GM10266 (cell line): ENCODE measurements around the gene L3MBTL1.

ENCODE experiments used
- DNase-seq: peaks from one replicate; pipeline ENCODE4 v3.0.0; 2012; ENCODE audit errors: extremely low spot score
- TF ChIP-seq, protein P1 (sequence below): IDR thresholded peaks from 2 replicates; pipeline ENCODE4 v1.5.1; 2012; ENCODE audit warnings: mild to moderate bottlenecking, low read depth; ENCODE audit not compliant: control insufficient read depth, insufficient read depth; ENCODE audit errors: missing control alignments

L3MBTL1 gene

GRCh38 chr20:43569282-43569681 is 61.8 kb downstream of the L3MBTL1 start:
- no peak for DNase-seq
- TF ChIP-seq, protein P1, sequence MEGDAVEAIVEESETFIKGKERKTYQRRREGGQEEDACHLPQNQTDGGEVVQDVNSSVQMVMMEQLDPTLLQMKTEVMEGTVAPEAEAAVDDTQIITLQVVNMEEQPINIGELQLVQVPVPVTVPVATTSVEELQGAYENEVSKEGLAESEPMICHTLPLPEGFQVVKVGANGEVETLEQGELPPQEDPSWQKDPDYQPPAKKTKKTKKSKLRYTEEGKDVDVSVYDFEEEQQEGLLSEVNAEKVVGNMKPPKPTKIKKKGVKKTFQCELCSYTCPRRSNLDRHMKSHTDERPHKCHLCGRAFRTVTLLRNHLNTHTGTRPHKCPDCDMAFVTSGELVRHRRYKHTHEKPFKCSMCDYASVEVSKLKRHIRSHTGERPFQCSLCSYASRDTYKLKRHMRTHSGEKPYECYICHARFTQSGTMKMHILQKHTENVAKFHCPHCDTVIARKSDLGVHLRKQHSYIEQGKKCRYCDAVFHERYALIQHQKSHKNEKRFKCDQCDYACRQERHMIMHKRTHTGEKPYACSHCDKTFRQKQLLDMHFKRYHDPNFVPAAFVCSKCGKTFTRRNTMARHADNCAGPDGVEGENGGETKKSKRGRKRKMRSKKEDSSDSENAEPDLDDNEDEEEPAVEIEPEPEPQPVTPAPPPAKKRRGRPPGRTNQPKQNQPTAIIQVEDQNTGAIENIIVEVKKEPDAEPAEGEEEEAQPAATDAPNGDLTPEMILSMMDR, result no peak

GRCh38 chr20:43570496-43570895 is 63.0 kb downstream of the L3MBTL1 start:
- DNase-seq, result no peak
- TF ChIP-seq, protein P1, result no peak

GRCh38 chr20:43571310-43571709 is 63.8 kb downstream of the L3MBTL1 start:
- TF ChIP-seq, protein P1, result no peak
- no peak for DNase-seq

DNA sequence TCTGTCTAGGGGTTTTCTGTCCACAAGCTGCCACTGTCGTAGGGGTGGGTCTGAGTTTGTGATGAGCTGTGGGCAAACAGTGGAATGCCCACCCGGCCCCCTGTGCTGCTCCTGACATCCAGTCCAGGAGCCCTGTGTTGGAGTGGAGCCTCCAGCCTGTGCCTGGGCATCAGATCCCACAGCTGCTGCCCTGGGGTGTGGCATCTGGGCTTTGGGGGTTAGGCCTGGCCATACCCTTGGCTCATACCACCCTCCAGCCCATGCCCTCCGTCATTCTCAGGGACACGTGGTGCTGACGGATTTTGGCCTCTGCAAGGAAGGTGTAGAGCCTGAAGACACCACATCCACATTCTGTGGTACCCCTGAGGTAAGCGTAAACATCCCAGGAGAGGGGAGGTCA is 64.3 kb downstream of the L3MBTL1 start:
- TF ChIP-seq, protein P1, result no peak

DNA sequence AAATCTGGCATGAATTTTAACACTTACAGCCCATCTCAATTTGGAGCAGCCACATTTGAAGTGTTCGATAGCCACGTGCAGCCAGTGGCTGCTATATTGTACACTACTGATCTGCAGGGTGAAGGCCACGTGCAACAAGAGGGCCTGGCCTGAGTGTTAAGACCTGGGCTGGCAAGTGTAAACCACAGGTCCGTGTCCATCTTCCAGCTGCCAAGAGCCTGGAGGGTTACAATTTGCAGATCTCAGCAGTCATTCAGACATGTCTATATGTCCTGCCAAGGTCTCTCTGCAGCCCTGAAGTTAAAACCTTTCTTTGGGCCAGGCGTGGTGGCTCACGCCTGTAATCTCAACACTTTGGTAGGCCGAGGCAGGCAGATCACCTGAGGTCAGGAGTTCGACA is 65.4 kb downstream of the L3MBTL1 start:
- no peak for DNase-seq
- TF ChIP-seq, protein P1, result no peak

More for the DNA sequence above, 64.3 kb downstream of the L3MBTL1 start:
- DNase-seq, result no peak

DNA sequence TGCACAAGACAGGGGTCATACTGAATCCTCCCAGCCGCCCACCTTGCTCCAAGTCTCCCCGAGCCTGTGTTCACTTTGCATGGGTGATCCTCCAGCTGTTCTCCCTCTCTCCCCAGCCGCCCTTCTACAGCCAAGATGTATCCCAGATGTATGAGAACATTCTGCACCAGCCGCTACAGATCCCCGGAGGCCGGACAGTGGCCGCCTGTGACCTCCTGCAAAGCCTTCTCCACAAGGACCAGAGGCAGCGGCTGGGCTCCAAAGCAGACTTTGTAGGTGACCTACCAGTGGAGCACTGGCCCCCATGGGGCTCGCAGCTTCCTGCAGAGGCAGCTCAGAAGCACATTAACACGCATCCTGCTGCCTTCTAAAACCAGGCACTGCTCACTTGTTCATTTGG is 68.6 kb downstream of the L3MBTL1 start:
- TF ChIP-seq, protein P1, result no peak
- DNase-seq, result no peak

DNA sequence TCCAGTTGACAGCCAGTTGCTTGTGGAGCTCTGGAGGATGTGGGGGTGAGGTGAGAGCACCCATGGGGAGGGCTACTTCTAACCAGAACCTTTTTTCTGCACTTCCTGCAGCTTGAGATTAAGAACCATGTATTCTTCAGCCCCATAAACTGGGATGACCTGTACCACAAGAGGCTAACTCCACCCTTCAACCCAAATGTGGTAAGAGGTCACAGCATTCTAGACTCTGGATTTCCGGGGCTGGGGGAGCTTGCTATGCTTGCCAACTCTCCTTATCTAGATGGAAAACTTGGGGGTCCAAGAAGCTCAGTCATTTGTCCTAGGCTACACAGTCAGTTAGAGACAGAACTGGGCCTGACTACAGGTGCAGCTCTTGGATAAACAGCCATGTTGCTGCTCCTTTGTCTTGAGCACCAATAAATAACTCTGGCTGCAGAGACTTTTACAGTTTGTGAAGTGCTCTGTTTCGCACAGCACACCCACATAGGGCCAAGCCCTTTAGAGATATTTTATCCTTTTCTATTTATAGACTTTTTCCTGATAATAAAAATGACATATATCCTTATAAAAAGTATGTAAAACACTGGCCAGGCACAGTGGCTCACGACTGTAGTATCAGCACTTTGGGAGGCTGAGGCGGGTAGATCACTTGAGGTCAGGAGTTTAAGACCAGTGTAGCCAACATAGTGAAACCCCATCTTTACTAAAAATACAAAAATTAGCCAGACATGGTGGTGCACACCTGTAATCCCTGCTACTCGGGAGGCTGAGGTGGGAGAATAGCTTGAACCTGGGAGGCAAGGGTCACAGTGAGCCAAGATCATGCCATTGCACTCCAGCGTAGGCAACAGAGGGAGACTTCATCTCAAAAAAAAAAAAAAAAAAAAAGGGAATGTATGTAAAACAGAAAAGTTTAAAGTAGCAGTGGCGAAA is 72.6 kb downstream of the L3MBTL1 start:
- DNase-seq, result no peak
- TF ChIP-seq, protein P1, result no peak
